ENCODE data around the gene TAB2. TPM values are rescaled to one million over a fixed set of nuclear protein-coding genes. Genes with fewer than 3 reads are reported as not detected.
"Not testable (repeated sequence)": the region's sequence is repeated elsewhere in the genome, so short reads cannot be mapped to it uniquely, and the experiment has no call there.

Gene TAB2
- total RNA-seq, 2 donors from 2014 or later, result 52.3 to 73.2 TPM

- intact Hi-C loops (cut with DNase I), result no loop called here
- no peak for DNase-seq (ENCODE audit: low spot score)
Measured at GRCh38 chr6:149305372-149305771, 12.1 kb upstream of the TAB2 start.

- DNase-seq (ENCODE audit: low spot score), result no peak
- intact Hi-C loops (cut with DNase I), result no loop called here
Measured at GRCh38 chr6:149306967-149307366, 10.5 kb upstream of the TAB2 start.

DNA sequence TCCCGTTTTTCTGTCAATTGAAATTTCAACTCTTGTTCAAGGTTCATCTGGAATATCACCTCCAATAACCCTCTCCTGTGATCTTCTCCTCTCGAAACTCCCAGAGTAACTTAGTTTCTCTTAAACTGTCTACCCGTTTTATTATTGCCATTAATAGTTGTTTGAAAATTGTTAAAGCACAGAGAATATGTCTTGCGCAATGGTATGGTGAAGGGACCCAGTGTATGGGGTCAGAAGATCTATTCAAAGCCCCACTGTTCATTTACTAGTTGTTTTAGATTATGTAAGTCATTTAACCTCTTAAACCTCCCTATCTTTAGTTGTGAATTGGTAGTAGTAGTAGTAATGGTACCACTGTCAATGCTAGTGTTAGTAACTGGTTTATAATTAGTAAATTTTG, 6.2 kb upstream of the TAB2 start:
- DNase-seq (ENCODE audit: low spot score), result no peak
- intact Hi-C loops (cut with DNase I), result no loop called here

- intact Hi-C loops (cut with DNase I), result no loop called here
Measured at GRCh38 chr6:149311766-149312165, 5.7 kb upstream of the TAB2 start.

DNA sequence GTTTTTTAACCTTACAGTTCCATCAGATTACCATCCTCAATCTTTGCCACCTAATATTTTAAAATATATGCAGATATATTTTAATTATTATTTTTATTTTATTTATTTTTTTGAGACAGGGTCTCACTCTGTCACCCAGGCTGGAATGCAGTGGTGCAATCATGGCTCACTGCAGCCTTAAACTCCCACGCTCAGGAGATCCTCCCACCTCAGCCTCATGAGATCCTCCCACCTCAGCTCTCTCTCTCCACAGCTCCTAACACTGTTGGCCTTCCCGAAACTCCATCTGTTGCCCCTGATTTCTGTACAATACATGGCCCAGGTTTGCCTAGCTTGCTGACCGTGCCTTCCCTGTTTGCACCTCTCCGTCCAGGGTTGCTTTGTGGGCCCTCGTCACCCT, 4.4 kb upstream of the TAB2 start:
- intact Hi-C loops (cut with DNase I), result no loop called here
- no peak for DNase-seq (ENCODE audit: low spot score)

More at GRCh38 chr6:149311766-149312165, 5.7 kb upstream of the TAB2 start:
- no peak for DNase-seq (ENCODE audit: low spot score)

DNA sequence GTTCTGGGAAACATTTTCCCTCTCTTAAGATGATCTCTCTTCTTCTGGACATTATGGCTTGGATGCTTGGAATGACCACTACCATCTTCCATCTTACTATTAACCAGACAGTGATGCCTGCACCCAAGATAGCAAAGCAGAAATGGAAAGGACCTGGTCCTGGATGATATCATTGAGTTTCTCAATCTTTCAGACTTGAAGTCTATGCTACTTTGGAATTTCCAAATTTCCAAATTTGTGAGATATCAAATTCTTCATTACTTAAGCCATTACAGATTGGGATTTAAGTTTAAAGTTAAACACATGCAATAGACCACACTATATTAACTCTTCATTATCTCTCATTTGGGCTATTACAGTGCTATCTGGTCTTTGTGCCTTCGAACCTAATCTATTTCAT, 3.7 kb upstream of the TAB2 start:
- no peak for DNase-seq (ENCODE audit: low spot score)
- intact Hi-C loops (cut with DNase I), result no loop called here

- no peak for DNase-seq (ENCODE audit: low spot score)
- intact Hi-C loops (cut with DNase I), result no loop called here
Measured at GRCh38 chr6:149314325-149314905, 3.1 kb upstream of the TAB2 start.

- intact Hi-C loops (cut with DNase I), result no loop called here
- DNase-seq (ENCODE audit: low spot score), result no peak
Measured at GRCh38 chr6:149316108-149316727, 1.3 kb upstream of the TAB2 start.

GRCh38 chr6:149316740-149317643, 520 bp upstream of the TAB2 start:
- intact Hi-C loops (cut with DNase I), result no loop called here
- peak; percentile 97 for DNase-seq (ENCODE audit: low spot score)

GRCh38 chr6:149318581-149319286, 1.2 kb downstream of the TAB2 start:
- DNase-seq (ENCODE audit: low spot score), result no peak
- intact Hi-C loops (cut with DNase I), result no loop called here

DNA sequence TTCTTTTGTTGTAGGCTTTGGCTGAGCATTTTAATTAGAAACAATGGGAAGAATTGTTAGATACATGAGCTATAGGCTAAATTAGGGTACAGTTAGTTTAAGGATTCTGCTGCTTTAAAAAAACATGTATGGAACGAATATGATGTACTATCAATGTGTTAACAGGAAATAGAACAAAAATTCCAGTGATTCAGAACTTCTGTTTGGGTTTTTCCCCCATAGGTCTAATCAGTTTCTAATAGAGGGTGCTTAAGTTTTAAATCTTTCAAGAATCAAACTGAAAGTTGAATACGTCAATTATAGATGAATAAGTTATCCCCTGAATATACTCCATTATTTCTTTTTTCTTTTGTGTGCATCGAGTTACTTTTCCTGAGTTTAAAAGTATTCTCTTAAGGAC, 1.9 kb downstream of the TAB2 start:
- no peak for DNase-seq (ENCODE audit: low spot score)
- intact Hi-C loops (cut with DNase I), result no loop called here

GRCh38 chr6:149320016-149320415, 2.5 kb downstream of the TAB2 start:
- intact Hi-C loops (cut with DNase I); DNase-seq (ENCODE audit: low spot score): not testable (repeated sequence)

DNA sequence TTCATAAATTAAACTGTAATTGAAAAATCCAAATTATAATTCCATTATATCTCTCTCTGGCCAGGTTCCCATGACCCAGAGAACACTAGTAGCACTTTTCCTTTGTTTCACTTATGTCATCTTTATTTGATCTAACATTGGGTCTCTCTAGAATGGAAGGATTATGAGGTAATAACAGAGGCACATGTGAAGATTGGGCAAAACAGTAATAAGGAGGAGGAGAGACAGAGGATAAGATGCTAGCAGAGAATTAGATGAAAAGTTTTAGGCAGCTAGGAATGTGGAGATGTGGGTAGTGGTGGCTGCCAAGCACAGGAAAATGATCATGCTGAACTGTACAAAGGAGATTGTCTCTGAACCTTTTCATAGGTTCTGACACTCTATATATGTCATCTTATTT, 3.3 kb downstream of the TAB2 start:
- intact Hi-C loops (cut with DNase I), result no loop called here
- no peak for DNase-seq (ENCODE audit: low spot score)

GRCh38 chr6:149323353-149323752, 5.8 kb downstream of the TAB2 start:
- no peak for DNase-seq (ENCODE audit: low spot score)
- intact Hi-C loops (cut with DNase I), result no loop called here

DNA sequence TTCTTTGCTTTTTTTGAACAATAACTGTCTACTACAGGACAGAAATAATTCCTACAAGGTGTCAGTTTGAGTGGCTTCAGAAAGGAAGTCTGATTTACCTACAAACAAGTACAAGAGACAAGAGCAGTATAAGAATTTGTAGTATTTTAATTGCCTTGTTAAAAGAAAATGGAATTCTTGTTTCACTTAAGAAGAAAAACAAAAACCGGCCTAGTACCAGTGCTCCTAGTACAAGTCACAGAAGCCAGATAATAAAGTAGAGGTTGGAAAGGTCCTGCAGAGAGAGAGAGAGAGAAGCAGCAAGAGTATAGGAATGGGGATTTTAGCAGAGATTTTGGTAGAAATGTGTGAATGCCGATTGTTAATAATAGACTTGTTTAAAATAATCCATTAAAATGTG, 6.4 kb downstream of the TAB2 start:
- no peak for DNase-seq (ENCODE audit: low spot score)
- intact Hi-C loops (cut with DNase I), result no loop called here

DNA sequence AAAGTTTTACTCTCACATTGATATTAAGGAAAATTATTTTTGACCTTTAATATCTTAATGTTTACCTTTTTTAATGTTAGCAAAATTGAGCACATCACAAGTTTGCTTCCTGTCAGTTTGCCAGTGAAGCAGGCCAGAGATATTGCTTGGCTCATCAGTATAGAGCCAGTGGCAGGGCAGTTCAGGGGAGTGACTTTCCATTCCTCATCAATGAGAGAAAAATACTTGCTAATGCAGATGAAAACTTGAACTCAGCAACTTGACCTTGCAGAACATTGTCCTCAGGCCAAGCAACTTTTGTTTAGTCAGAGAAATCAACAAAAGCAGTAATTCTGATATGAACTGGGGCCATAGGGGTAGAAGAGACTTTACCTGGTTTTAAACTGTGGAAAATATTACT, 6.9 kb downstream of the TAB2 start:
- intact Hi-C loops (cut with DNase I), result no loop called here

GRCh38 chr6:149325648-149326236, 8.2 kb downstream of the TAB2 start:
- intact Hi-C loops (cut with DNase I), result no loop called here
- no peak for DNase-seq (ENCODE audit: low spot score)

More for the DNA sequence above, 6.9 kb downstream of the TAB2 start:
- DNase-seq (ENCODE audit: low spot score), result no peak

DNA sequence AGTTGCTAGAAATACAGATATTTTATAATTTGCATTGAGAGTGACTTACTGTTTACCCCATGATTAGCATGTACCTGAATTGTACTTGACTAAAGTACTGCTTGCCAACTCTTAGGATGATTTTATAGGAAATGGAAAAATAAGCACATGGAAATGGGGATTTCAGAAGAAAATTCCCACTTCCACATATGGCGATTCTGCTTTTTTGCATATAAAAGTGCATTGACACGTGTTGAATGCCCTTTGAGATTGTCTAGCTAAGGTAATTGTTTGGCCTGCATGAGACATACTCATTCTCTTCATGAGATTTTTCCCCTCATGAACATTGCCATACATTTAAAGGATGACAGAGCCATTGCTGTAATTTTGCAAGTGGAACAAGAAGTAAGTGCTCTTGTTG, 10.1 kb downstream of the TAB2 start:
- intact Hi-C loops (cut with DNase I), result no loop called here
- DNase-seq (ENCODE audit: low spot score), result no peak

DNA sequence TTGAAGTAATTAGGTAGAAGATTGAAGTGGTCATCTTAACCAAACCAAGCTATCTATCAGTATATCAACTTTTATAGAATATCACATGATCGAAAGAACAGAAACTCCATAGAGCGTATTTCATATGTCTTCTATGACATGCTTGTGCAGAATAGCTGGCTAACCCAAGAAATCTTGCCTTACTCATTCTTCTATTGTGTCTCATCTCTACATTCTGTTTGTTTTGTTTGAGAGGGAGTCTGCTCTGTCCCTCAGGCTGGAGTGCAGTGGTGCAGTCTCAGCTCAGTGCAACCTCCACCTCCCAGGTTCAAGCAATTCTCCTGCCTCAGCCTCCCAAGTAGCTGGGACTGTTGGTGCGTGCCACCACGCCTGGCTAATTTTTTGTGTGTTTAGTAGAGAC, 10.6 kb downstream of the TAB2 start:
- intact Hi-C loops (cut with DNase I), result no loop called here
- no peak for DNase-seq (ENCODE audit: low spot score)

DNA sequence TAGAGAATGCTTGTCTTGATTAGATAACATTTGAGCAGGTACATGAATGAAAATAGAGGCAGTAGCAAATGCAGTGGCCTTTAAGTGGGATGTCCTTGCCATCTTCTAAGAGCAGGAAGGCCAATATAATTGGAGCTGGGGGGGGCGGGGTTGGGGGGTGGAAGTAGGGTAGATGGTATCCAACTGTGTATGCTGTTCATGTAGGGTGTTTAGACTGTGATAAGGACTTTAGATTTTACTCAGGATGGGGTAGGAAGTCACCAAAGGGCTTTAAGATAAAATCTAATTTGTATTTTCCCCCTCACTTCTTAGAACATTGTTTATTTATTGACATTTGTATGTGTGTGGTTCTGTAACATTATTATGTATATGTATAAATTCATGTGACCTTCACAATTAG, 12.0 kb downstream of the TAB2 start:
- intact Hi-C loops (cut with DNase I), result no loop called here
- DNase-seq (ENCODE audit: low spot score), result no peak
